Measurements from ENCODE around the gene SH3BGR.

Gene SH3BGR

GRCh38 chr21:39441502-39442475 is 10.0 kb upstream of the SH3BGR start:
- WGBS (ENCODE audit: insufficient coverage, insufficient read length): no CpG with 5 or more reads among the region's 13 CpGs
- H3K36me3 ChIP-seq (ENCODE audit: control insufficient read depth, insufficient read depth, low read length): no peaks in the 10 kb centered on the region
- H3K9me3 ChIP-seq (ENCODE audit: control insufficient read depth, insufficient read depth, low read length): no peaks in the 10 kb centered on the region
- DNase-seq (ENCODE audit: low read depth, low spot score): no peak
- H3K27me3 ChIP-seq (ENCODE audit: control insufficient read depth, insufficient read depth, low read length): no peaks in the 10 kb centered on the region
- H3K27ac ChIP-seq (ENCODE audit: low read length): no peak overlapping the region
- H3K4me1 ChIP-seq (ENCODE audit: control insufficient read depth, insufficient read depth, low read length): 0 out of 2 replicates have a peak, but pooled peaks cover 2% of the 10 kb centered on the region
- no peak overlapping the region for H3K4me3 ChIP-seq (ENCODE audit: low read length)

GRCh38 chr21:39444421-39445180 is 7.2 kb upstream of the SH3BGR start:
- H3K27me3 ChIP-seq (ENCODE audit: control insufficient read depth, insufficient read depth, low read length): no peaks in the 10 kb centered on the region
- no peaks in the 10 kb centered on the region for H3K36me3 ChIP-seq (ENCODE audit: control insufficient read depth, insufficient read depth, low read length)
- H3K9me3 ChIP-seq (ENCODE audit: control insufficient read depth, insufficient read depth, low read length): no peaks in the 10 kb centered on the region
- WGBS (ENCODE audit: insufficient coverage, insufficient read length): no CpG with 5 or more reads among the region's 15 CpGs
- H3K4me3 ChIP-seq (ENCODE audit: low read length): peak overlapping the region; percentile 82; the same call in 1 of the 2 replicates
- DNase-seq (ENCODE audit: low read depth, low spot score): no peak
- 0 out of 2 replicates have a peak, but pooled peaks cover 2% of the 10 kb centered on the region for H3K4me1 ChIP-seq (ENCODE audit: control insufficient read depth, insufficient read depth, low read length)
- H3K27ac ChIP-seq (ENCODE audit: low read length): no peak overlapping the region

- Histone ChIP-seq H3K4me1 (ENCODE audit: control insufficient read depth, insufficient read depth, low read length) (0 out of 2 replicates have a peak, but pooled peaks cover 2% of the 10 kb centered on the region), H3K27me3 (ENCODE audit: control insufficient read depth, insufficient read depth, low read length) (no peaks in the 10 kb centered on the region), H3K9me3 (ENCODE audit: control insufficient read depth, insufficient read depth, low read length) (no peaks in the 10 kb centered on the region), H3K4me3 (ENCODE audit: low read length) (peak within 1 kb of the TSS; percentile 82), H3K36me3 (ENCODE audit: control insufficient read depth, insufficient read depth, low read length) (no peaks in the 10 kb centered on the region), H3K27ac (ENCODE audit: low read length) (no peak within 1 kb of the TSS)
- DNase-seq (ENCODE audit: low read depth, low spot score): peak; percentile 68
- no CpG with 5 or more reads among the region's 83 CpGs for WGBS (ENCODE audit: insufficient coverage, insufficient read length)
These were observed 6.2 kb upstream of the SH3BGR start, which contains the start of gene LCA5L for GRCh38 chr21:39445321-39446269. Gene LCA5L, minus strand, starts transcription at chr21:39445778. Its CDS starts 17,285 bp downstream, at chr21:39428493.

GRCh38 chr21:39447264-39447663 is 4.5 kb upstream of the SH3BGR start:
- no CpG with 5 or more reads among the region's 7 CpGs for WGBS (ENCODE audit: insufficient coverage, insufficient read length)
- Histone ChIP-seq H3K4me3 (ENCODE audit: low read length) (no peak overlapping the region), H3K27ac (ENCODE audit: low read length) (no peak overlapping the region), H3K36me3 (ENCODE audit: control insufficient read depth, insufficient read depth, low read length) (no peaks in the 10 kb centered on the region), H3K27me3 (ENCODE audit: control insufficient read depth, insufficient read depth, low read length) (no peaks in the 10 kb centered on the region), H3K9me3 (ENCODE audit: control insufficient read depth, insufficient read depth, low read length) (no peaks in the 10 kb centered on the region), H3K4me1 (ENCODE audit: control insufficient read depth, insufficient read depth, low read length) (0 out of 2 replicates have a peak, but pooled peaks cover 2% of the 10 kb centered on the region)
- no peak for DNase-seq (ENCODE audit: low read depth, low spot score)

GRCh38 chr21:39452207-39452969 is 618 bp downstream of the SH3BGR start:
- Histone ChIP-seq H3K27ac (ENCODE audit: low read length) (no peak overlapping the region), H3K4me1 (ENCODE audit: control insufficient read depth, insufficient read depth, low read length) (no peaks in the 10 kb centered on the region), H3K36me3 (ENCODE audit: control insufficient read depth, insufficient read depth, low read length) (no peaks in the 10 kb centered on the region), H3K9me3 (ENCODE audit: control insufficient read depth, insufficient read depth, low read length) (no peaks in the 10 kb centered on the region), H3K4me3 (ENCODE audit: low read length) (no peak overlapping the region), H3K27me3 (ENCODE audit: control insufficient read depth, insufficient read depth, low read length) (no peaks in the 10 kb centered on the region)
- DNase-seq (ENCODE audit: low read depth, low spot score): no peak
- WGBS (ENCODE audit: insufficient coverage, insufficient read length): 100% methylated on average over 2 of the region's 10 CpGs

GRCh38 chr21:39452970-39453342 is 1.2 kb downstream of the SH3BGR start:
- H3K4me3 ChIP-seq (ENCODE audit: low read length): no peak overlapping the region
- WGBS (ENCODE audit: insufficient coverage, insufficient read length): no CpG with 5 or more reads among the region's 6 CpGs

GRCh38 chr21:39453571-39454179 is 1.9 kb downstream of the SH3BGR start:
- Histone ChIP-seq H3K27ac (ENCODE audit: low read length) (no peak overlapping the region), H3K27me3 (ENCODE audit: control insufficient read depth, insufficient read depth, low read length) (no peaks in the 10 kb centered on the region), H3K4me1 (ENCODE audit: control insufficient read depth, insufficient read depth, low read length) (no peaks in the 10 kb centered on the region), H3K4me3 (ENCODE audit: low read length) (no peak overlapping the region), H3K36me3 (ENCODE audit: control insufficient read depth, insufficient read depth, low read length) (no peaks in the 10 kb centered on the region), H3K9me3 (ENCODE audit: control insufficient read depth, insufficient read depth, low read length) (no peaks in the 10 kb centered on the region)
- no peak for DNase-seq (ENCODE audit: low read depth, low spot score)
- no CpG with 5 or more reads among the region's 4 CpGs for WGBS (ENCODE audit: insufficient coverage, insufficient read length)

More at GRCh38 chr21:39452970-39453342, 1.2 kb downstream of the SH3BGR start:
- no peak overlapping the region for H3K27ac ChIP-seq (ENCODE audit: low read length)
- H3K4me1 ChIP-seq (ENCODE audit: control insufficient read depth, insufficient read depth, low read length): no peaks in the 10 kb centered on the region
- H3K27me3 ChIP-seq (ENCODE audit: control insufficient read depth, insufficient read depth, low read length): no peaks in the 10 kb centered on the region
- no peak for DNase-seq (ENCODE audit: low read depth, low spot score)
- H3K9me3 ChIP-seq (ENCODE audit: control insufficient read depth, insufficient read depth, low read length): no peaks in the 10 kb centered on the region
- H3K36me3 ChIP-seq (ENCODE audit: control insufficient read depth, insufficient read depth, low read length): no peaks in the 10 kb centered on the region

GRCh38 chr21:39454949-39455668 is 3.3 kb downstream of the SH3BGR start:
- Histone ChIP-seq H3K4me3 (ENCODE audit: low read length) (no peak overlapping the region), H3K27me3 (ENCODE audit: control insufficient read depth, insufficient read depth, low read length) (no peaks in the 10 kb centered on the region), H3K27ac (ENCODE audit: low read length) (no peak overlapping the region), H3K36me3 (ENCODE audit: control insufficient read depth, insufficient read depth, low read length) (no peaks in the 10 kb centered on the region), H3K4me1 (ENCODE audit: control insufficient read depth, insufficient read depth, low read length) (no peaks in the 10 kb centered on the region), H3K9me3 (ENCODE audit: control insufficient read depth, insufficient read depth, low read length) (no peaks in the 10 kb centered on the region)
- no CpG with 5 or more reads among the region's 6 CpGs for WGBS (ENCODE audit: insufficient coverage, insufficient read length)
- no peak for DNase-seq (ENCODE audit: low read depth, low spot score)
